ENCODE data around the gene PGM5. TPM values are rescaled to one million over a fixed set of nuclear protein-coding genes. Genes with fewer than 3 reads are reported as not detected.

Gene PGM5
- 54.2 TPM for total RNA-seq

GRCh38 chr9:68356380-68357118 lies at the start of gene PGM5:
Gene PGM5, plus strand, starts transcription at chr9:68356611. Its CDS starts 517 bp downstream, at chr9:68357128.

DNA sequence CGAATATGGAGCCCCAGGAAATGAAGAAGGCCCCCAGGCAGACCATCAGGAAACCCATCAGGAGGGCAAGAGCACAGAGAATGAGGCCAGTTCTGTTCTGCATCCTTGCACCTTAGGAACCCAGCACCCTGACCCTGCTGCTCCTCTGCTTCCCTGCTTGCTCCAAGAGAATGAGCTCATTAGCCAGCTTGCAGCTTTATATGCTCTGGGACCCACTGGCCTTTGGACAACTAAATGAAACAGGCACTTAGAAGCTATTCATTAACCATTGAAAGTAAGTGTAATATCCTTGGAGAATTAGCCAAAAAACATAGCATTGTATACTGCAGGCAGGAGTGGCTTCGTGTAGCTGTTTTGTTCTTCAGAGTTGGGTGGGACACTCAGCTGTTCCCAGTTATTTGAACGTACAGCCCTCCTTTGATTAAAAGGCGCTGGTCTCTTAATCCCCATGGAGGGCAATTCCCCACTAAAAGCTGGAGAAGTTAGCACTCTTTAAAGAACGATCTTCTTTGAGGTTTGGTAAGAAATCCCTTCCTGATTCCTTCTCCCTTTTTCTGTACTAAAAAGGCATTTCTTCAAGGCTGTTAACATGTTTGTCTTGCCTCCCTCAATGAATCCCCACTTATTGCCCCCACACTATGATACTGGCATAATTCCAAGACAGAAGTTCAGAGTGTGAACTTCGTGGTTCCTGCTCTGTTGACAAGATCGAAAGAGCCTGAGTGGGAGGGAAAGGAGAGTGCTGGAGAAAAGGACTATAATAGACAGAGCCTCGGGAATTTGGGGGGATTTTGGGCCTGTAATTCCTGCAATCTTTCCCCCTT lies 184.5 kb downstream of the PGM5 start, which contains the start of gene TMEM252:
Gene TMEM252 (minus strand): TSS at position 172 of the 824 bp plus-strand sequence. CDS start 69 bp downstream, at position 103.

Other genes starting within 250 kb of the PGM5 start
- gene ZNG1C, start 114.6 kb upstream of the PGM5 start, total RNA-seq = 25.2 TPM
- not detected for gene FOXD4L3, start 53.7 kb upstream of the PGM5 start, total RNA-seq
- gene TMEM252, start 184.3 kb downstream of the PGM5 start, total RNA-seq = 5.7 TPM